ENCODE results near the gene SREK1. TPM values are rescaled to one million over a fixed set of nuclear protein-coding genes. Genes with fewer than 3 reads are reported as not detected.

The SREK1 gene
- total and polyA plus RNA-seq, 4 donors: 17.7 to 337 (median 51.1) TPM

GRCh38 chr5:66186108-66186507, 42.0 kb downstream of the SREK1 start:
- H3K9me3 ChIP-seq (ENCODE audit: control insufficient read depth in 4 of 4, insufficient read depth in 3 of 4, low read length in 3 of 4): no peaks in the 10 kb centered on the region
- peaks cover 0 to 8% (median 4%) of the 10 kb centered on the region in 4 donors for H3K36me3 ChIP-seq (ENCODE audit: control insufficient read depth in 4 of 4, insufficient read depth in 4 of 4, low read length in 4 of 4)
- H3K9ac ChIP-seq (ENCODE audit: insufficient read depth in 1 of 2, low read length in 2 of 2): no peak overlapping the region
- no peak overlapping the region for H3K27ac ChIP-seq (ENCODE audit: low read depth in 1 of 2, low read length in 1 of 2)
- DNase-seq (no peak), ATAC-seq (ENCODE audit: insufficient read depth, low FRiP score) (no peak)
- peaks cover 0 to 7% (median 0%) of the 10 kb centered on the region in 5 donors for H3K4me1 ChIP-seq (ENCODE audit: control insufficient read depth in 5 of 5, insufficient read depth in 5 of 5, low read length in 5 of 5)
- TF ChIP-seq CTCF (IDR thresholded peaks at IDR 0.05; ENCODE audit: control extremely low read depth, extremely low read depth): no peak
- H3K4me3 ChIP-seq: no peak overlapping the region
- no peaks in the 10 kb centered on the region for H3K27me3 ChIP-seq (ENCODE audit: control insufficient read depth in 3 of 3, insufficient read depth in 3 of 3, low read length in 2 of 3)
- 90 to 92% methylated on average over 3 of the region's 3 CpGs for WGBS, 2 donors

- H3K9me3 ChIP-seq (ENCODE audit: control insufficient read depth in 4 of 4, insufficient read depth in 3 of 4, low read length in 3 of 4): no peaks in the 10 kb centered on the region
- no peak for DNase-seq
- H3K9ac ChIP-seq (ENCODE audit: insufficient read depth in 1 of 2, low read length in 2 of 2): no peak overlapping the region
- H3K36me3 ChIP-seq (ENCODE audit: control insufficient read depth in 4 of 4, insufficient read depth in 4 of 4, low read length in 4 of 4): no peaks in the 10 kb centered on the region
- H3K27me3 ChIP-seq (ENCODE audit: control insufficient read depth in 3 of 3, insufficient read depth in 3 of 3, low read length in 2 of 3): no peaks in the 10 kb centered on the region
- H3K27ac ChIP-seq (ENCODE audit: low read depth in 1 of 2, low read length in 1 of 2): no peak overlapping the region
- no peaks in the 10 kb centered on the region for H3K4me1 ChIP-seq (ENCODE audit: control insufficient read depth in 5 of 5, insufficient read depth in 5 of 5, low read length in 5 of 5)
- no peak for ATAC-seq (ENCODE audit: insufficient read depth, low FRiP score)
- H3K4me3 ChIP-seq: no peak overlapping the region
- TF ChIP-seq CTCF (IDR thresholded peaks at IDR 0.05; ENCODE audit: control extremely low read depth, extremely low read depth): no peak
These were observed 49.3 kb downstream of the SREK1 start for GRCh38 chr5:66193419-66193818.

- no peak overlapping the region for H3K27ac ChIP-seq (ENCODE audit: low read depth in 1 of 2, low read length in 1 of 2)
- ATAC-seq (ENCODE audit: insufficient read depth, low FRiP score) (no peak), DNase-seq (no peak)
- no peak overlapping the region for H3K9ac ChIP-seq (ENCODE audit: insufficient read depth in 1 of 2, low read length in 2 of 2)
- no peaks in the 10 kb centered on the region for H3K4me1 ChIP-seq (ENCODE audit: control insufficient read depth in 5 of 5, insufficient read depth in 5 of 5, low read length in 5 of 5)
- no peak for TF ChIP-seq CTCF (IDR thresholded peaks at IDR 0.05; ENCODE audit: control extremely low read depth, extremely low read depth)
- H3K9me3 ChIP-seq (ENCODE audit: control insufficient read depth in 4 of 4, insufficient read depth in 3 of 4, low read length in 3 of 4): no peaks in the 10 kb centered on the region
- 79 to 96% methylated on average over 4 of the region's 4 CpGs for WGBS, 2 donors
- H3K27me3 ChIP-seq (ENCODE audit: control insufficient read depth in 3 of 3, insufficient read depth in 3 of 3, low read length in 2 of 3): no peaks in the 10 kb centered on the region
- H3K36me3 ChIP-seq (ENCODE audit: control insufficient read depth in 4 of 4, insufficient read depth in 4 of 4, low read length in 4 of 4): no peaks in the 10 kb centered on the region
- no peak overlapping the region for H3K4me3 ChIP-seq
These were observed 53.8 kb downstream of the SREK1 start for GRCh38 chr5:66197764-66198405.

- no peak for ATAC-seq (ENCODE audit: insufficient read depth, low FRiP score)
- TF ChIP-seq CTCF (IDR thresholded peaks at IDR 0.05; ENCODE audit: control extremely low read depth, extremely low read depth): no peak
- no peaks in the 10 kb centered on the region for H3K4me1 ChIP-seq (ENCODE audit: control insufficient read depth in 5 of 5, insufficient read depth in 5 of 5, low read length in 5 of 5)
- H3K36me3 ChIP-seq (ENCODE audit: control insufficient read depth in 4 of 4, insufficient read depth in 4 of 4, low read length in 4 of 4): no peaks in the 10 kb centered on the region
- no peak overlapping the region for H3K9ac ChIP-seq (ENCODE audit: insufficient read depth in 1 of 2, low read length in 2 of 2)
- no peak overlapping the region for H3K27ac ChIP-seq (ENCODE audit: low read depth in 1 of 2, low read length in 1 of 2)
- no peaks in the 10 kb centered on the region for H3K9me3 ChIP-seq (ENCODE audit: control insufficient read depth in 4 of 4, insufficient read depth in 3 of 4, low read length in 3 of 4)
- 79 to 89% methylated on average over 1 of the region's 1 CpG for WGBS, 2 donors
- no peak overlapping the region for H3K4me3 ChIP-seq
- DNase-seq: no peak
- H3K27me3 ChIP-seq (ENCODE audit: control insufficient read depth in 3 of 3, insufficient read depth in 3 of 3, low read length in 2 of 3): no peaks in the 10 kb centered on the region
These were observed 54.7 kb downstream of the SREK1 start for GRCh38 chr5:66198837-66199236.
